Endothelial cell of umbilical vein (primary cell): ENCODE measurements around the gene RXFP3.

Experiments used
- CTCF ChIP-seq, 2 donors: IDR thresholded peaks; 1 replicate in 1 of 2; 2 replicates in 1 of 2; pipeline ENCODE4 v1.5.1; 2011; ENCODE audit warnings: low read length in 2 of 2, mild to moderate bottlenecking in 2 of 2, moderate library complexity in 2 of 2, control low read depth in 1 of 2, inconsistent platforms in 1 of 2, low read depth in 1 of 2; ENCODE audit not compliant: insufficient read depth in 1 of 2; ENCODE audit errors: extremely low read depth in 1 of 2
- GATA2 ChIP-seq: IDR thresholded peaks from 2 replicates; pipeline ENCODE4 v1.7.0; 2011; ENCODE audit warnings: low read depth, mild to moderate bottlenecking, moderate library complexity, mixed read lengths, low read length; ENCODE audit not compliant: insufficient read length, insufficient read depth
- MAX ChIP-seq: IDR thresholded peaks from 2 replicates; pipeline ENCODE4 v1.6.1; 2011; ENCODE audit not compliant: insufficient read depth, insufficient read length
- POLR2A ChIP-seq: IDR thresholded peaks from 2 replicates; pipeline ENCODE4 v1.6.1; 2012; ENCODE audit warnings: low read depth, mild to moderate bottlenecking, control low read depth, low read length

- no peak for TF ChIP-seq CTCF (IDR thresholded peaks at IDR 0.05; ENCODE audit: extremely low read depth in 1 of 2, insufficient read depth in 1 of 2, low read depth in 1 of 2, low read length in 2 of 2)
- no peak for TF ChIP-seq GATA2
- TF ChIP-seq MAX, result no peak
- no peak for TF ChIP-seq POLR2A
These were observed 28.0 kb downstream of the RXFP3 start for GRCh38 chr5:33964132-33964700.
